HepG2 (cell line): ENCODE measurements around the gene PPM1F. TPM values are rescaled to one million over a fixed set of nuclear protein-coding genes. Genes with fewer than 3 reads are reported as not detected.

Experiments
- ATAC-seq: fragments of 200-7000 bp; cut with Tn5 transposase; 3 replicates; pipeline ENCODE4 v1.9.1; 2020; ENCODE audit warnings: mild to moderate bottlenecking, moderate library complexity
- BruUV-seq: library from RNA; stranded (reverse); fragments of 400-500 nt; replicated peaks from 2 replicates; lab custom pipeline; 2021; lab: Mats Ljungman, UMichigan
- CTCF ChIA-PET: fragments of 300-600 bp; formaldehyde crosslinking; extraction: SDS; loops from one replicate; lab custom pipeline; 2021; ENCODE audit warnings: low total read pairs, inconsistent platforms, low intra/inter-chr PET ratio; lab: Yijun Ruan, JAX
- POLR2A ChIA-PET: fragments of 350-600 bp; sonication (Branson Sonifier 250); formaldehyde crosslinking; loops from one replicate; lab custom pipeline; 2020; ENCODE audit warnings: antibody characterized with exemption, inconsistent platforms; lab: Yijun Ruan, JAX
- DNase-seq: peaks from one replicate; pipeline ENCODE4 v3.0.0-alpha.2; 2015; ENCODE audit warnings: low spot score
- FAIRE-seq: peaks from 3 replicates; lab custom pipeline; 2011; peaks lifted over from hg19 to GRCh38; lab: Jason Lieb, UNC
- H2AFZ ChIP-seq: one replicate; pipeline ENCODE4 v1.6.1; 2011; ENCODE audit warnings: low read length, inconsistent platforms
- H3K27ac ChIP-seq: fragments of 300-600 bp; 3 replicates; pipeline ENCODE4 v1.8.0; 2011; ENCODE audit warnings: mixed run types, mild to moderate bottlenecking, mixed read lengths, low read length, inconsistent platforms; ENCODE audit not compliant: insufficient read depth; ENCODE audit errors: extremely low read length
- H3K27me3 ChIP-seq, 2 experiments: fragments of 200-600 bp in 1 of 2; 2 replicates in 1 of 2; 3 replicates in 1 of 2; pipeline versions ENCODE4 v1.6.0 to v1.8.0; 2011; ENCODE audit warnings: low read length in 2 of 2, mild to moderate bottlenecking in 2 of 2, moderate library complexity in 2 of 2, inconsistent platforms in 1 of 2; ENCODE audit not compliant: insufficient read depth in 2 of 2, control insufficient read depth in 1 of 2
- H3K36me3 ChIP-seq, 2 experiments: fragments of 200-600 bp in 1 of 2; replicated peaks in 1 of 2; 2 replicates in 1 of 2; 3 replicates in 1 of 2; pipeline versions ENCODE4 v1.5.1 to v1.8.0; 2011; ENCODE audit warnings: low read length in 2 of 2, inconsistent platforms in 1 of 2; ENCODE audit not compliant: insufficient read depth in 2 of 2, control insufficient read depth in 1 of 2
- H3K4me1 ChIP-seq: 2 replicates; pipeline ENCODE4 v1.5.1; 2012; ENCODE audit warnings: low read length, inconsistent platforms; ENCODE audit not compliant: insufficient read depth
- H3K4me2 ChIP-seq: 2 replicates; pipeline ENCODE4 v1.6.0; 2011; ENCODE audit warnings: low read depth, low read length, inconsistent platforms
- H3K4me3 ChIP-seq, 3 experiments: fragments of 200-600 bp in 1 of 3; sonication (generic), shearing (Covaris generic) in 1 of 3; replicated peaks in 1 of 3; 2 replicates each; pipeline ENCODE4 v1.5.1; 2011 to 2016; ENCODE audit warnings: low read length in 3 of 3, inconsistent platforms in 2 of 3, low read depth in 2 of 3, mild to moderate bottlenecking in 2 of 3, control low read depth in 1 of 3, mixed read lengths in 1 of 3; ENCODE audit not compliant: insufficient read depth in 1 of 3
- H3K79me2 ChIP-seq: one replicate; pipeline ENCODE4 v1.6.1; 2011; ENCODE audit warnings: low read length, inconsistent platforms; ENCODE audit not compliant: insufficient read depth
- H3K9ac ChIP-seq: 2 replicates; pipeline ENCODE4 v1.6.0; 2011; ENCODE audit warnings: mild to moderate bottlenecking, low read depth, low read length, inconsistent platforms; ENCODE audit not compliant: insufficient read depth
- H3K9me3 ChIP-seq: 2 replicates; pipeline ENCODE4 v1.5.1; 2012; ENCODE audit warnings: mild to moderate bottlenecking, low read length
- H4K20me1 ChIP-seq: 2 replicates; pipeline ENCODE4 v1.6.0; 2011; ENCODE audit warnings: inconsistent platforms, mild to moderate bottlenecking, low read length, moderate library complexity; ENCODE audit not compliant: insufficient read depth
- CREM ChIP-seq, 2 experiments: sonication (generic) in 1 of 2; formaldehyde crosslinking in 1 of 2; IDR thresholded peaks; 2 replicates each; pipeline versions ENCODE4 v1.4.0 to v1.6.1; 2016 to 2020; ENCODE audit warnings: antibody characterized with exemption in 1 of 2, mild to moderate bottlenecking in 1 of 2, missing genetic modification reagents in 1 of 2
- SMYD3 ChIP-seq: sonication (generic); formaldehyde crosslinking; IDR thresholded peaks from 2 replicates; pipeline ENCODE4 v1.8.1; 2023; ENCODE audit warnings: mild to moderate bottlenecking, missing genetic modification reagents
- TOPORS ChIP-seq: sonication (generic); formaldehyde crosslinking; IDR thresholded peaks from 2 replicates; pipeline ENCODE4 v1.8.0; 2023; ENCODE audit warnings: mild to moderate bottlenecking, missing genetic modification reagents
- YEATS4 ChIP-seq: sonication (generic); formaldehyde crosslinking; IDR thresholded peaks from 2 replicates; pipeline ENCODE4 v1.4.0; 2020; ENCODE audit warnings: missing genetic modification reagents, borderline replicate concordance
- ZNF530 ChIP-seq: sonication (generic); formaldehyde crosslinking; IDR thresholded peaks from 2 replicates; pipeline ENCODE4 v1.5.0; 2020; ENCODE audit warnings: low read depth, mild to moderate bottlenecking, missing genetic modification reagents
- ZNF598 ChIP-seq: sonication (generic); formaldehyde crosslinking; IDR thresholded peaks from 2 replicates; pipeline ENCODE4 v1.5.1; 2020; ENCODE audit warnings: mild to moderate bottlenecking, missing genetic modification reagents, borderline replicate concordance
- ZNF83 ChIP-seq: sonication (generic); formaldehyde crosslinking; IDR thresholded peaks from 2 replicates; pipeline ENCODE4 v1.4.0; 2020; ENCODE audit warnings: missing genetic modification reagents, mild to moderate bottlenecking, borderline replicate concordance
- ZNF878 ChIP-seq: sonication (generic); formaldehyde crosslinking; IDR thresholded peaks from 2 replicates; pipeline ENCODE4 v1.8.1; 2023; ENCODE audit warnings: mild to moderate bottlenecking, missing genetic modification reagents, moderate library complexity
- WGBS: methylation state at CpG from one replicate; pipeline ENCODE4 v1.1.6; 2017; ENCODE audit warnings: low lambda C conversion rate; 5-methylcytosine and 5-hydroxymethylcytosine counted together
- in situ Hi-C: cut with HindIII; loops from 2 replicates; pipeline ENCODE4 v1.10.0; 2017; ENCODE audit warnings: low pct_unique_long_range_greater_than_20kb; ENCODE audit not compliant: extremely low pct_ligation_motif_present
- intact Hi-C: fragments of 100-400 bp; cut with micrococcal nuclease; formaldehyde crosslinking; loops from one replicate; pipeline ENCODE4 v1.10.0; 2022; ENCODE audit not compliant: unreplicated experiment
- polyA plus RNA-seq, 8 experiments: library from polyadenylated mRNA; depleted of rRNA in 3 of 8; stranded (reverse) in 7 of 8; unstranded in 1 of 8; fragments of >200 nt; fragmentation: Illumina TruSeq in 4 of 8; extraction: Trizol in 4 of 8; gene quantifications; 2 replicates each; pipeline versions ENCODE4 v1.2.1 to v1.2.3, GENCODE V29; 2011 to 2016; ENCODE audit warnings: low read depth in 4 of 8, missing spikeins in 1 of 8, mixed read lengths in 1 of 8; ENCODE audit not compliant: insufficient read depth in 1 of 8
- total RNA-seq, 5 experiments: library from RNA; depleted of rRNA; stranded (reverse); fragments of >200 nt; fragmentation: Illumina TruSeq; extraction: Trizol; gene quantifications; 2 replicates each; pipeline ENCODE4 v1.2.3, GENCODE V29; 2016; ENCODE audit warnings: low read depth in 1 of 5
- TF ChIP-seq, protein P1 (sequence below): sonication (generic); IDR thresholded peaks from 2 replicates; pipeline ENCODE4 v1.6.1; 2016; ENCODE audit warnings: low read depth, borderline replicate concordance

The PPM1F gene
- total and polyA plus RNA-seq, 2 of the 13 experiments (the other 11 are each of a cell fraction or from before 2014, with no cell fraction given): 11.0 to 19.6 TPM

DNA sequence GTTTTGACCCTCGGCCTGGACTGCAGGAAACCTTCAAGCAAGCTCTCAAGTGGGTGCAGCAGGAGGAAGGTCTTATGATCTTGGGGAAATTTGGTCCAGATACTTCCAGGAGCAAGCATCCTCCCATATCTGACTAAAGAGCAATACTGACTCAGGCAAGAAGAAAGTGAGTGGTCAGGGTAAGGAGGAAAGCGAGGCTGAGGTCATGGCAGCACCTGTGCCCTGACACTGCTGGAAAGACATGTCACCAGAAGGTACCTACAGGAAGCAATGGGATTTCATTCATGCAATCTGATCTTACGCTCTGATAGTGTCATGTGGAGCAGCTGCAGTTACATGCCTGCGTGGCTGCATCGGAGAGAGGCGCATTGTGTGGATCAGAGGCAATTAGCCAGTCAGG is 36.4 kb upstream of the PPM1F start:
- Histone ChIP-seq H3K79me2 (no peaks in the 10 kb centered on the region), H3K4me2 (no peak overlapping the region), H2AFZ (no peak overlapping the region), H3K36me3 (no peaks in the 10 kb centered on the region), H3K9ac (no peak overlapping the region), H3K27me3 (peaks cover 0 to 24% of the 10 kb centered on the region in 2 experiments; a peak in 2 of 5 replicates), H3K4me3 (no peak overlapping the region), H4K20me1 (no peaks in the 10 kb centered on the region), H3K9me3 (no peaks in the 10 kb centered on the region), H3K27ac (no peak overlapping the region), H3K4me1 (peaks cover 24% of the 10 kb centered on the region)
- no peak for TF ChIP-seq ZNF83 (CRISPR knock-in tag)
- TF ChIP-seq ZNF598 (CRISPR knock-in tag): no peak
- TF ChIP-seq TOPORS: no peak
- TF ChIP-seq CREM (IDR thresholded peaks at IDR 0.05): no peak
- TF ChIP-seq CREM (CRISPR knock-in tag; IDR thresholded peaks at IDR 0.05): no peak
- TF ChIP-seq YEATS4: no peak
- no peak for TF ChIP-seq ZNF530 (CRISPR knock-in tag)
- no peak for TF ChIP-seq ZNF878
- TF ChIP-seq SMYD3 (CRISPR knock-in tag): no peak
- TF ChIP-seq, protein P1, sequence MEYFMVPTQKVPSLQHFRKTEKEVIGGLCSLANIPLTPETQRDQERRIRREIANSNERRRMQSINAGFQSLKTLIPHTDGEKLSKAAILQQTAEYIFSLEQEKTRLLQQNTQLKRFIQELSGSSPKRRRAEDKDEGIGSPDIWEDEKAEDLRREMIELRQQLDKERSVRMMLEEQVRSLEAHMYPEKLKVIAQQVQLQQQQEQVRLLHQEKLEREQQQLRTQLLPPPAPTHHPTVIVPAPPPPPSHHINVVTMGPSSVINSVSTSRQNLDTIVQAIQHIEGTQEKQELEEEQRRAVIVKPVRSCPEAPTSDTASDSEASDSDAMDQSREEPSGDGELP: no peak
- intact Hi-C loops: no loop called here
- BruUV-seq: no TSS peak
- DNase-seq (no peak), ATAC-seq (no peak), FAIRE-seq (no peak)
- 67% methylated on average over 6 of the region's 6 CpGs for WGBS
- POLR2A ChIA-PET: no interaction called here
- CTCF ChIA-PET: no interaction called here
- in situ Hi-C loops: no loop called here
